GM19239 (cell line): ENCODE data around the gene TTLL10.

Experiments
- DNase-seq: peaks from one replicate; pipeline ENCODE4 v3.0.0; 2011; ENCODE audit warnings: low spot score; ENCODE audit not compliant: insufficient read length
- FAIRE-seq: peaks from 2 replicates; lab custom pipeline; 2011; peaks lifted over from hg19 to GRCh38; lab: Jason Lieb, UNC

TTLL10 gene

DNA sequence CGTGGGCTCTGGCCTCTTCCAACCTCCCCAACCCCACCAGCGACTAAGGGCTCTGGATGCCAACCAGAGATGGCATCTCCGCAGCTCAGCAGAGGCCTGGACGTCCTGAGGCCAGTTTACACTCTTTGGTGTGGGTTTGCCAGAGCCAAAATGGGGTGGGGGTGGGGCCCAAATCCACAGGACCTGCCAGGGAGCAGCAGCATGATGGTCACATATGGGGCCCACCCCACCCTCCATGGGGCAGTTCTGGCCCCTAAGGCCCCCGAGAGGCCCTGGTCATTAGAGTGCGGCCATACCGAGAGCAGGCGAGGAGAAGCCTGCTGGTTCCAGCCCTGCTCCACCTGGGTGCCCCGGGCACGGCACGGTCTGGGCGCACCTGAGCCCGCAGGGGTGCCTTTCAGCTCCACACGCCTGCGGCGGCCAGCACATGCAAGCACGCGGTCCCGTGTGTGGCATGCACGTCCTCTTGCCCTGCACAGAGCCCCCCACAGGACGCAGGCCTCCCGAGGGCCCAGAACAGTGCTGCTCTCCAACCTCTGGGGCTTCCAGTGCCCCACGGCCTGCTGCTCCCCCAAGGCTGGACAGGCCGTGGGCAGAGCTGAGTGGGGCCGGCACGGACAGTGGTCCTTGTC lies 68.0 kb downstream of the TTLL10 start:
- no peak for DNase-seq
- no peak for FAIRE-seq

DNA sequence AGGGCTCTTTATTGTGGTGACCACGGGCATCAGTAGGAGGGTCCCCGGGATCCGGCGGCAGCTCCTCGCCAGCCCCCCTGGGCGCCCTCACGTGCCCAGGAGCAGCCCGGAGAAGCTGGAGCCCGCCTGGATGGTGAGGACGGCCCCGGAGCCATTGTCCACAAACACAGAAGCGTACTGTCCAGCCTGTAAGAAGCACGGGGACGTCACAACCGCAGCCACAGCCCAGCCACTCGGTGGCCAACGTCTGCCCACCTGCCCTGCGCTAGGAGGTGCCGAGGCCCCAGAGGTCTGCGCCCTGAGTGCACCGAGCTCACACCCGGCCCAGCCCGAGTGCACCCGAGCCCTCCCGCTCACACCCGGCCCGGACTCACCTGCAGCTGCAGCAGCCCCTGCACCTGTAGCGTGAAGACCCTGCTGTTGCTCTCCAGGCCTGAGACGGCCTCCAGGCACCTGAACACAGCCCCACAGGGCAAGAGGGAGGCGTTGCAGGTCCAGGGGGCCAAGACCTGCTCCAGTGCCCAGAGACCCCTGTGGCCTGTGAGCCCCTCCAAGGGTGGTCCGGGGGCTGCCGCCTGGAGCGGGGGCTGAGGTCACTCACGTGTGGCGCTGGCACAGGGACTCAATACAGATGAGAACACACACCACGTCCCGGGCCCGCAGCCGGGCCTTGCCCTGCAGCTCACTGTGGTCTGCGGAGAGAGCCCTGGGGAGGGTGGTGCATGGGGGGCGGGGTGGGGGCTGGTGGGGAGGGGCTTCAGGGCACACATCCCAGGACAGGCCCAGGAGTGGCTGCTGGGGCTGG lies 69.0 kb downstream of the TTLL10 start:
- DNase-seq (no peak), FAIRE-seq (no peak)

DNA sequence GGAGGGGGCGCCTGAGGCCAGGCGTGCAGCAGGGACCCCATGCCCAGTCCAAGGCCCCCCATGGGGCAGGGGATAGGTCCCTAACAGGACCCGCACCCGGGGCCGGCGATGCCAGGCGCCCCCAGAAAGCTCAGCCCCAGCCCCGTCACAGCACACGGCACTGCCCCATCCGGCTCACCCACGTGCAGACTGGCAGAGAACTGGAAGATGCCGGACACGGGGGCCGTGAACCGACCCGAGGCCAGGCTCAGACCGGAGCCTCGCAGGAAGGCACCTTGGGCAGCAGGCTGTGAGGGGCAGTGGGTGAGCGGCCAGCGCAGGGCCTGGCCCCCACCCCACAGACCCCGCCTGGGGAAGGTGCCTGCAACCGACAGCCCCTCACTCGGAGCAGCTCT lies 69.6 kb downstream of the TTLL10 start:
- DNase-seq (no peak), FAIRE-seq (no peak)

DNA sequence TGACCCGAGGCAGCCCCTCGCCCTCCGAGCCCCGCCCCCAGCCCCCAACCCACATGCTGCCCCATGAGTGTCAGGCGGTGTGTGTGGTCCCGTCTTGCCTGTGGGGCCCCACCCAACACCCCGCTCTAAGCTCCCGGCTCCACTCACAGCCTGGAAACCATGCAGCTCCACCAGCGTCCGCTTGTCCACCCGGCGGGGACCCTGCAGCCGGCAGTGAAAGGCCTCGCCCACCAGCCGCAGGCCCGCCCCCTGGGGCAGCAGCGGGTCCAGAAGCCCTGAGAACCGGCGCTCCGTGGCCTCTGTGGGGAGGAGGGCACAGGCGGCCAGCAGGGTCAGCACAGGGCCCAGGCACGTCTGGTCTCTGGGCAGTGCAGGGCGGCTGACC lies 70.1 kb downstream of the TTLL10 start:
- no peak for DNase-seq
- no peak for FAIRE-seq

DNA sequence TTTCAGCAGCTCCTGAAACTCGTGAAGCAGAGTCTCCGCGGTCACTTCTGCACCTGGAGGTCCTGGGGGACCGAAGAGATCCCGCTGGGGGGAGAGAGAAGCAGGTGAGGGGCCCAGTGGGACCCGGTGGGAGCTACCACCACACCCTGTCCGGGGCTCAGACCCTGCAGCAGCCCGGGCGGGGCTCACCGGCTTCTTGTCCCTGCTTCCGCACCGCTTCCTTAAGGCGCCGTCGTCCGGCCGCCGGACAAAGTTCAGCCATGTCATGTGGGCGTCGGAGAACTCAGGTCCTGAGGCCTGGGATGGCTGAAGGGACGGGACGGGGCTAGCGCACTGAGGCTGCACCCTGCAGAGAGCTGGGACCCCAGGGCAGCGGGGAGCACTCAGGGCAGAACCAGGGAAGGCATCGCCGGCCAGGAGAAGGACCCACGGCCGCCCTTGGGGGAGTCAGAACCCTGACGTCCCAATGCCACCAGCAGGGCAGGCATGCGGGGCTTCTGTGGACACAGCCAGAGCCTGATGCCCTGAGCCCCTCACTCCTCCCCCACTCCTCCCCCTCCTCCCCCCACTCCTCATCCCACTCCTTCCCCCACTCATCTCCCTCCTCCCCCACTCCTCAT lies 70.6 kb downstream of the TTLL10 start:
- FAIRE-seq (no peak), DNase-seq (no peak)

DNA sequence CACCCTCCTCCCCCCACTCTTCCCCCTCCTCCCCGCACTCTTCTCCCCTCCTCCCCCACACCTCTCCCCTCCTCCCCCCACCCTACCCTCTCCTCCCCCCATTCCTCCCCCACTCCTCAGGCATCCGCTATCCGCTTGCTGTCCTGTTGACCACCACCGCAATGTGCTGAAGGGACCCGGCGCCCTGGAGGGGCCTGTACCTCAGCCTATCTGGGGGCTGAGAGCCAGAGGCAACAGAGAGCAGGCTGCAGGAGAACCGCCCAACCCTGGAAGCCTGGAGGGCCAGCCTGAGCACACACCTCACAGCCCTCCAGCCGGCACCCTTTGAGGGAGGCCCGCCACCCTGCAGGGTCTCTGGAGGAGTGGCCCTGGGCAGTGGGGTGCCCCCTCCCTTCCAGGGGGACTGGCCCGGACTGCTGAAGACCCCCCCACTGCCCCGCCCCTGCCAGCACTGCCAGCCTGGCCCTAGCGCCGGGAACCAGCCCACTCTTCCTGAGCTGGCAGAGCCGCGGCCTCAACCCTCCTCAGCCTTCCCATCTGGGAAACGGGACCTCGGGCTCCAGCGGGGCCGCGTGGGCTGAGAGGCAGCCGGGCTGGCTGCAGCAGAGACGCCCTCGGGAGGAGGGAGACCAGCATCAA lies 71.6 kb downstream of the TTLL10 start:
- no peak for FAIRE-seq
- no peak for DNase-seq

DNA sequence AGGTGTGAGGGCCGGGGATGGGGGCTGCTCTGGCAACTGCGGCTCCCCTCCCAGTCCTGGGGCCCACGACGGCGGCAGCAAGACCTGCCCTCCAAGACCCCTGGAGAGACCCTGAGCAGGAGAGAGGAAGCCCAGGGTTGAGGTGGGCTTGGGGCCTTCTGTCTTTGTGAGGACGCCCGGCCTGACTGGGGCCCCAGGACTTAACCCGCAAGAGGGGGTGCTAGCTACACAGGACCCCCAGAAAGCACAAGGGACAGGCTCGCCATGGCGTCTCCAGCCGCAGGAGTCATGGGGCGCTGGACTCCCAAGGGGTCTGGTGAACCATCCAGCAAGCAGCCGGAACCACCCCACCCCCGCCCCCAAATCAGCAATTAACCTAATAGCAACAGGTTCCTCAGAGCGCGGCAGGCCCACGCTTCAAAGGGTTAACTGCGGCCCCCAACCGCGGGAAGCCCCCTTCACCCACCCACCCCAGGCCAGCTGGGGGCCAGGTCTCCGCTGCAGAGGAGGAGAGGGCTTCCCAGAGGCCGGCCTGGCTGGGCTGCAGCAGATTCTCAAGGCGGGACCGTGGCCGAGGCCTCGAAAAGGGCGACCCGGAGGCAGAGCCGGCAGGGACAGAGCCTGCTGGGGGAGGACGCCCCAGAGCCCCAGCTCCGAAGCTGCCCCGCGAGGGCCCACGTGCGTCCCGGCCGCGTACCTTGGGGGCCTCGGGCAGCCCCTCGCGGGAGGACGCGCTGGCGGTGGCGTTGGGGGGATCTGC lies 72.3 kb downstream of the TTLL10 start:
- FAIRE-seq (no peak), DNase-seq (no peak)

DNA sequence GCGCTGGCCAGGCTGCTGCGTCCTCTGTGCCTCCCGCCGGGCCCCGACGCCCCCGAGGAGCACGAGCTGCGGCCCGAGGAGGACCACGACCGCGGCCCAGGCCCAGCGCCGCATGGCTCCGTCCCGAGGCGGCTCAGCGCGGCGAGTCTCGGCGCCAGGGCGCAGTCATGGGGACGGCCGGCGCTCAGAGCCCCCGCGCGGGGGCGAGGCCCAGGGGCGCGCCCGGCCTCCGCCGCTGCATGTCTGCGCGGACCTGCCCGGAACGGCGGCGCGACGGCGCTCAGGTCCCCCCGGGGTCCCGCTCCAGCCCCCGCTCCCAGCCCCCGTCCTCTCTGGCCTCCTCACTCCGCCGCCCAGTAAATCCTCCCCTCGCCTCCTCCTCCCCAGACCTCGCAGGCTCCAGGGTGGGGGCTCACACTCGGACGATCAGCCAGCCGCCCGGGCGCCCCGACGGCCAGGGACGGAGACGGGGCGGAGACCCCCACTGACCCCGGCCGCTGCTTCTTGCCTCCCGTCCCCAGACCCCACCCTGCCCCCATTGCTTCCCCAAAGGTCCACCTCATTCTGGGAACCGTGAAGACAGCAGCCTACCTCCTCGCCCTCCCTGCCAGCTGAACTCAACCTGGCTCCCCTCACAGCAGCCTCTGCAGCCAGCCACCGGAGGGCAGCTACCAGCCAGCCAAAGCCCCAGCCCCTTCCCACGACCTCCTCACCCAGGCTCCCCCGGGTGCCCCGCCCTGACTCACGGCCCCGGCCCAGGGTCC lies 73.1 kb downstream of the TTLL10 start, which contains the start of gene C1QTNF12:
C1QTNF12 (minus strand) TSS at position 146 of the 764 bp plus-strand sequence; CDS start at position 114, 32 bp downstream.
- no peak for DNase-seq
- FAIRE-seq = no peak

DNA sequence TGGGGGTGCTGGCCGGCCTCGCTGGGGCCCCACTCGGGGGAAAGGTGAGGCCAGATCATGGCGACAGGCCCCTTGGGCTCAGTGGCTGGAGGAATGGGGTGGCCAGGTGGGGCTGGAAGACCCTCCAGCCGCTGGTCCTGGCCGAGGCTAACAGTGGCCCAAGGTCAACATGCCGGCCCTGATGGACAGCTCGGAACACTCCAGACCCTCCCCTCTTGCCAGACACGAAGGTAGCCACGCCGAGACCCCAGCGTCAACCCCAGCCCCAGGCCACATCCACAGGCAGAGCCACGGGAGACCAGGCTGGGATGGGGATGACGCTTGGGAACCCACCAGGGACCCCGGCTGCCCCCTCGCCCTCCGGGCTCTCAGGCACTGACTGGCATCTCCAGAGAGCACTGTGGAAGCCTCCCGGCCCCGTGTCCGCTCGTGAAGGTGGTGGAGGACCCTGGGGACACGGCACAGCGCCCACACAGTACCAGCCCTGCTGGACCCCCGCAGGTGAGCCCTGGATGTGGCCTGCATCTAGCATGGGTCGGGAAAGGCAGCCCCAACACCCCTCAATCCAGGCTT lies 73.7 kb downstream of the TTLL10 start:
- FAIRE-seq = no peak
- no peak for DNase-seq
